Measurements from ENCODE around the gene LHCGR. TPM values are rescaled to one million over a fixed set of nuclear protein-coding genes. Genes with fewer than 3 reads are reported as not detected.

The LHCGR gene
- 0.03 TPM for polyA plus RNA-seq
- long read RNA-seq, donor 1: 0 reads
- long read RNA-seq, donor 2: 0 reads
- long read RNA-seq, donor 3: 0 reads
- long read RNA-seq, donor 4: 0 reads
- long read RNA-seq, donor 5: 0 reads
- long read RNA-seq, donor 6: 0 reads
- long read RNA-seq, donor 7: 0 reads
- long read RNA-seq, donor 8: 0 reads
- long read RNA-seq, donor 9: 0 reads
- long read RNA-seq, donor 10: 0 reads
- long read RNA-seq, donor 11: 0 reads

- H3K4me1 ChIP-seq (ENCODE audit: control insufficient read depth, insufficient read depth, low read length): peaks cover 5% of the 10 kb centered on the region
- no CpG with 5 or more reads among the region's 37 CpGs for WGBS (ENCODE audit: insufficient coverage, low lambda C conversion rate)
- no peak within 1 kb of the TSS for H3K4me3 ChIP-seq (ENCODE audit: low read length)
- H3K36me3 ChIP-seq (ENCODE audit: control insufficient read depth, insufficient read depth, low read length): no peaks in the 10 kb centered on the region
- DNase-seq: peak in 1 of 2 donors; percentile 12
- peaks cover 31% of the 10 kb centered on the region for H3K27me3 ChIP-seq (ENCODE audit: control insufficient read depth, insufficient read depth, low read length)
- H3K9me3 ChIP-seq (ENCODE audit: control insufficient read depth, low read depth, low read length): peaks cover 3% of the 10 kb centered on the region
- H3K27ac ChIP-seq (ENCODE audit: low read length): no peak within 1 kb of the TSS
These were observed at the start of gene LHCGR for GRCh38 chr2:48755473-48755872. LHCGR (minus strand) TSS chr2:48755724; CDS start chr2:48755671, 53 bp downstream.

- peak; percentile 78 to 83 for DNase-seq
These were observed 44.1 kb upstream of the LHCGR start for GRCh38 chr2:48799601-48800000.

GRCh38 chr2:48795065-48795464 is 39.5 kb upstream of the LHCGR start:
- Histone ChIP-seq H3K4me3 (ENCODE audit: low read length) (no peak overlapping the region), H3K27me3 (ENCODE audit: control insufficient read depth, insufficient read depth, low read length) (no peaks in the 10 kb centered on the region), H3K27ac (ENCODE audit: low read length) (no peak overlapping the region), H3K36me3 (ENCODE audit: control insufficient read depth, insufficient read depth, low read length) (no peaks in the 10 kb centered on the region), H3K9me3 (ENCODE audit: control insufficient read depth, low read depth, low read length) (no peaks in the 10 kb centered on the region), H3K4me1 (ENCODE audit: control insufficient read depth, insufficient read depth, low read length) (peaks cover 10% of the 10 kb centered on the region)
- DNase-seq: no peak
- no CpG with 5 or more reads among the region's 2 CpGs for WGBS (ENCODE audit: insufficient coverage, low lambda C conversion rate)

More at GRCh38 chr2:48799601-48800000, 44.1 kb upstream of the LHCGR start:
- WGBS (ENCODE audit: insufficient coverage, low lambda C conversion rate): 47% methylated on average over 3 of the region's 6 CpGs
- no peaks in the 10 kb centered on the region for H3K36me3 ChIP-seq (ENCODE audit: control insufficient read depth, insufficient read depth, low read length)
- no peaks in the 10 kb centered on the region for H3K27me3 ChIP-seq (ENCODE audit: control insufficient read depth, insufficient read depth, low read length)
- peaks cover 11% of the 10 kb centered on the region for H3K4me1 ChIP-seq (ENCODE audit: control insufficient read depth, insufficient read depth, low read length)
- no peak overlapping the region for H3K4me3 ChIP-seq (ENCODE audit: low read length)
- peak overlapping the region; percentile 4 for H3K27ac ChIP-seq (ENCODE audit: low read length)
- no peaks in the 10 kb centered on the region for H3K9me3 ChIP-seq (ENCODE audit: control insufficient read depth, low read depth, low read length)

- 100% methylated on average over 1 of the region's 5 CpGs for WGBS (ENCODE audit: insufficient coverage, low lambda C conversion rate)
- Histone ChIP-seq H3K36me3 (ENCODE audit: control insufficient read depth, insufficient read depth, low read length) (no peaks in the 10 kb centered on the region), H3K9me3 (ENCODE audit: control insufficient read depth, low read depth, low read length) (no peaks in the 10 kb centered on the region), H3K27me3 (ENCODE audit: control insufficient read depth, insufficient read depth, low read length) (no peaks in the 10 kb centered on the region), H3K27ac (ENCODE audit: low read length) (no peak overlapping the region), H3K4me3 (ENCODE audit: low read length) (no peak overlapping the region), H3K4me1 (ENCODE audit: control insufficient read depth, insufficient read depth, low read length) (peaks cover 2% of the 10 kb centered on the region)
- DNase-seq: no peak
These were observed 38.1 kb upstream of the LHCGR start for GRCh38 chr2:48793671-48794070.

- H3K4me3 ChIP-seq (ENCODE audit: low read length): no peak overlapping the region
- WGBS (ENCODE audit: insufficient coverage, low lambda C conversion rate): 93% methylated on average over 2 of the region's 3 CpGs
- H3K9me3 ChIP-seq (ENCODE audit: control insufficient read depth, low read depth, low read length): no peaks in the 10 kb centered on the region
- no peak for DNase-seq
- no peak overlapping the region for H3K27ac ChIP-seq (ENCODE audit: low read length)
- no peaks in the 10 kb centered on the region for H3K36me3 ChIP-seq (ENCODE audit: control insufficient read depth, insufficient read depth, low read length)
- no peaks in the 10 kb centered on the region for H3K4me1 ChIP-seq (ENCODE audit: control insufficient read depth, insufficient read depth, low read length)
- no peaks in the 10 kb centered on the region for H3K27me3 ChIP-seq (ENCODE audit: control insufficient read depth, insufficient read depth, low read length)
These were observed 36.5 kb upstream of the LHCGR start for GRCh38 chr2:48792030-48792429.

GRCh38 chr2:48790407-48791170 is 35.1 kb upstream of the LHCGR start:
- Histone ChIP-seq H3K27ac (ENCODE audit: low read length) (no peak overlapping the region), H3K36me3 (ENCODE audit: control insufficient read depth, insufficient read depth, low read length) (no peaks in the 10 kb centered on the region), H3K4me1 (ENCODE audit: control insufficient read depth, insufficient read depth, low read length) (no peaks in the 10 kb centered on the region), H3K4me3 (ENCODE audit: low read length) (no peak overlapping the region), H3K9me3 (ENCODE audit: control insufficient read depth, low read depth, low read length) (no peaks in the 10 kb centered on the region), H3K27me3 (ENCODE audit: control insufficient read depth, insufficient read depth, low read length) (no peaks in the 10 kb centered on the region)
- 86% methylated on average over 10 of the region's 13 CpGs for WGBS (ENCODE audit: insufficient coverage, low lambda C conversion rate)
- DNase-seq: no peak

- Histone ChIP-seq H3K4me3 (ENCODE audit: low read length) (no peak overlapping the region), H3K36me3 (ENCODE audit: control insufficient read depth, insufficient read depth, low read length) (no peaks in the 10 kb centered on the region), H3K4me1 (ENCODE audit: control insufficient read depth, insufficient read depth, low read length) (no peaks in the 10 kb centered on the region), H3K9me3 (ENCODE audit: control insufficient read depth, low read depth, low read length) (no peaks in the 10 kb centered on the region), H3K27me3 (ENCODE audit: control insufficient read depth, insufficient read depth, low read length) (no peaks in the 10 kb centered on the region), H3K27ac (ENCODE audit: low read length) (no peak overlapping the region)
- no peak for DNase-seq
- WGBS (ENCODE audit: insufficient coverage, low lambda C conversion rate): no CpG with 5 or more reads among the region's 8 CpGs
These were observed 32.1 kb upstream of the LHCGR start for GRCh38 chr2:48787580-48787979.

GRCh38 chr2:48781366-48781765 is 25.8 kb upstream of the LHCGR start:
- Histone ChIP-seq H3K4me1 (ENCODE audit: control insufficient read depth, insufficient read depth, low read length) (peaks cover 6% of the 10 kb centered on the region), H3K27me3 (ENCODE audit: control insufficient read depth, insufficient read depth, low read length) (no peaks in the 10 kb centered on the region), H3K9me3 (ENCODE audit: control insufficient read depth, low read depth, low read length) (no peaks in the 10 kb centered on the region), H3K36me3 (ENCODE audit: control insufficient read depth, insufficient read depth, low read length) (no peaks in the 10 kb centered on the region), H3K4me3 (ENCODE audit: low read length) (no peak overlapping the region), H3K27ac (ENCODE audit: low read length) (no peak overlapping the region)
- WGBS (ENCODE audit: insufficient coverage, low lambda C conversion rate): no CpG with 5 or more reads among the region's 1 CpG
- DNase-seq: no peak

GRCh38 chr2:48779019-48779716 is 23.6 kb upstream of the LHCGR start:
- 83% methylated on average over 1 of the region's 4 CpGs for WGBS (ENCODE audit: insufficient coverage, low lambda C conversion rate)
- peak; percentile 64 to 78 for DNase-seq
- peaks cover 6% of the 10 kb centered on the region for H3K4me1 ChIP-seq (ENCODE audit: control insufficient read depth, insufficient read depth, low read length)

GRCh38 chr2:48774251-48774650 is 18.7 kb upstream of the LHCGR start:
- Histone ChIP-seq H3K27me3 (ENCODE audit: control insufficient read depth, insufficient read depth, low read length) (peaks cover 2% of the 10 kb centered on the region), H3K9me3 (ENCODE audit: control insufficient read depth, low read depth, low read length) (no peaks in the 10 kb centered on the region), H3K36me3 (ENCODE audit: control insufficient read depth, insufficient read depth, low read length) (no peaks in the 10 kb centered on the region), H3K27ac (ENCODE audit: low read length) (no peak overlapping the region), H3K4me3 (ENCODE audit: low read length) (no peak overlapping the region), H3K4me1 (ENCODE audit: control insufficient read depth, insufficient read depth, low read length) (peaks cover 5% of the 10 kb centered on the region)
- WGBS (ENCODE audit: insufficient coverage, low lambda C conversion rate): no CpG with 5 or more reads among the region's 1 CpG
- no peak for DNase-seq

More at GRCh38 chr2:48779019-48779716, 23.6 kb upstream of the LHCGR start:
- H3K27me3 ChIP-seq (ENCODE audit: control insufficient read depth, insufficient read depth, low read length): peaks cover 2% of the 10 kb centered on the region
- peak overlapping the region; percentile 1 for H3K27ac ChIP-seq (ENCODE audit: low read length)
- no peaks in the 10 kb centered on the region for H3K9me3 ChIP-seq (ENCODE audit: control insufficient read depth, low read depth, low read length)
- H3K4me3 ChIP-seq (ENCODE audit: low read length): no peak overlapping the region
- H3K36me3 ChIP-seq (ENCODE audit: control insufficient read depth, insufficient read depth, low read length): no peaks in the 10 kb centered on the region

Measured in large intestine (tissue), 12 donors.